Measurements from ENCODE around the gene WNT2. TPM values are rescaled to one million over a fixed set of nuclear protein-coding genes. Genes with fewer than 3 reads are reported as not detected.
A peak's percentile ranks its signal among the peaks of the same experiment; 100 is the strongest.

The WNT2 gene
- total and polyA plus RNA-seq, 10 of the 15 experiments (the other 5 are each of a cell fraction or from before 2014, with no cell fraction given) = 0.07 to 0.34 (median 0.19) TPM

GRCh38 chr7:117323305-117323850 is 520 bp upstream of the WNT2 start:
- no peaks in the 10 kb centered on the region for H3K79me2 ChIP-seq (ENCODE audit: control insufficient read depth, insufficient read depth, low read length)
- RAD21 ChIA-PET (ENCODE audit: unreplicated experiment) = interaction anchor here (1.0 to 3.4 kb wide), 7 partner anchors 11 to 111 kb away, joined by 3 to 26 read pairs (median 3); no protein-coding TSS in a partner anchor
- H3K27me3 ChIP-seq (replicated peaks in 1 of 2; ENCODE audit: control insufficient read depth in 2 of 2, insufficient read depth in 2 of 2, low read length in 1 of 2) = peaks cover 10 to 27% of the 10 kb centered on the region in 2 experiments
- peak overlapping the region; percentile 81 for H3K4me2 ChIP-seq (ENCODE audit: control insufficient read depth, insufficient read depth)
- SMC1A ChIA-PET (ENCODE audit: uncharacterized antibody, unreplicated experiment) = interaction anchor here (0.8 to 5.5 kb wide), 7 partner anchors 9 to 110 kb away, joined by 3 to 41 read pairs (median 5); no protein-coding TSS in a partner anchor
- CTCF ChIA-PET = interaction anchor here (0.6 to 1.3 kb wide), 4 partner anchors 11 to 183 kb away, joined by 3 to 7 read pairs (median 4); no protein-coding TSS in a partner anchor
- no peak for TF ChIP-seq RFX5 (IDR thresholded peaks at IDR 0.05; ENCODE audit: low read depth, low read length)
- peak; percentile 97 for TF ChIP-seq ZSCAN29 (IDR thresholded peaks at IDR 0.05)
- no TSS peak for BruUV-seq (replicated peaks)
- H3K27ac ChIP-seq (ENCODE audit: control insufficient read depth, insufficient read depth) = no peak overlapping the region
- WGBS (ENCODE audit: insufficient coverage, insufficient replicate concordance, low lambda C conversion rate, missing lambda C conversion rate) = 17% methylated on average over 25 of the region's 25 CpGs
- DNase-seq (ENCODE audit: low read depth, low spot score) (no peak), ATAC-seq (peak; percentile 59), FAIRE-seq (no peak)
- H3K9ac ChIP-seq (ENCODE audit: control insufficient read depth, insufficient read depth, low read length) = no peak overlapping the region
- POLR2A ChIA-PET = interaction anchor here (1.1 to 1.2 kb wide), 2 partner anchors 40 to 92 kb away, joined by 3 to 5 read pairs; no protein-coding TSS in a partner anchor
- intact Hi-C loops (cut with micrococcal nuclease; ENCODE audit: unreplicated experiment) (no loop called here), in situ Hi-C loops (cut with MboI) (no loop called here)
- H3K4me1 ChIP-seq (ENCODE audit: control insufficient read depth, insufficient read depth, low read length) = no peaks in the 10 kb centered on the region
- no peaks in the 10 kb centered on the region for H3K36me3 ChIP-seq (ENCODE audit: control insufficient read depth in 2 of 2, insufficient read depth in 2 of 2, low read length in 1 of 2)
- peak overlapping the region; percentile 46 for H2AFZ ChIP-seq (ENCODE audit: control insufficient read depth, low read depth, low read length)
- peak overlapping the region; percentile 49 for H3K4me3 ChIP-seq
- no peaks in the 10 kb centered on the region; the same call in 2 of the 3 replicates for H3K9me3 ChIP-seq (replicated peaks; ENCODE audit: control insufficient read depth, insufficient read depth, low read length)
- no peaks in the 10 kb centered on the region for H4K20me1 ChIP-seq (ENCODE audit: control insufficient read depth, insufficient read depth)

GRCh38 chr7:117320523-117320922 is 2.3 kb downstream of the WNT2 start:
- BruUV-seq (replicated peaks) = no TSS peak
- intact Hi-C loops (cut with micrococcal nuclease; ENCODE audit: unreplicated experiment) (no loop called here), in situ Hi-C loops (cut with MboI) (no loop called here)
- FAIRE-seq = no peak
- ChIA-PET SMC1A (ENCODE audit: uncharacterized antibody, unreplicated experiment) (interaction anchor here (0.7 to 5.5 kb wide), 12 partner anchors 9 to 107 kb away, joined by 3 to 41 read pairs (median 6); no protein-coding TSS in a partner anchor), RAD21 (ENCODE audit: unreplicated experiment) (interaction anchor here (1.0 to 2.4 kb wide), 2 partner anchors 8 to 107 kb away, joined by 4 to 7 read pairs; no protein-coding TSS in a partner anchor), CTCF (interaction anchor here (0.6 to 2.5 kb wide), 9 partner anchors 8 to 706 kb away, joined by 3 to 6 read pairs (median 3); no protein-coding TSS in a partner anchor), POLR2A (interaction anchor here (0.5 kb wide), 1 partner anchor 168 kb away, joined by 3 read pairs; no protein-coding TSS in a partner anchor)
- Histone ChIP-seq H3K27me3 (replicated peaks in 1 of 2; ENCODE audit: control insufficient read depth in 2 of 2, insufficient read depth in 2 of 2, low read length in 1 of 2) (peaks cover 10 to 27% of the 10 kb centered on the region in 2 experiments), H3K4me2 (ENCODE audit: control insufficient read depth, insufficient read depth) (no peak overlapping the region), H3K36me3 (ENCODE audit: control insufficient read depth in 2 of 2, insufficient read depth in 2 of 2, low read length in 1 of 2) (no peaks in the 10 kb centered on the region), H3K79me2 (ENCODE audit: control insufficient read depth, insufficient read depth, low read length) (no peaks in the 10 kb centered on the region), H2AFZ (ENCODE audit: control insufficient read depth, low read depth, low read length) (no peak overlapping the region), H3K4me3 (no peak overlapping the region), H3K9me3 (replicated peaks; ENCODE audit: control insufficient read depth, insufficient read depth, low read length) (no peaks in the 10 kb centered on the region; the same call in 2 of the 3 replicates), H3K9ac (ENCODE audit: control insufficient read depth, insufficient read depth, low read length) (no peak overlapping the region), H3K4me1 (ENCODE audit: control insufficient read depth, insufficient read depth, low read length) (no peaks in the 10 kb centered on the region), H3K27ac (ENCODE audit: control insufficient read depth, insufficient read depth) (no peak overlapping the region), H4K20me1 (ENCODE audit: control insufficient read depth, insufficient read depth) (no peaks in the 10 kb centered on the region)
- WGBS (ENCODE audit: insufficient coverage, insufficient replicate concordance, low lambda C conversion rate, missing lambda C conversion rate) = 74% methylated on average over 10 of the region's 10 CpGs
- DNase-seq (ENCODE audit: low read depth, low spot score) = no peak
- no peak for ATAC-seq
- TF ChIP-seq LARP7 (IDR thresholded peaks at IDR 0.05) (no peak), DPF2 (IDR thresholded peaks at IDR 0.05) (no peak), ASH2L (IDR thresholded peaks at IDR 0.05; ENCODE audit: borderline replicate concordance, low read depth) (no peak), MYB (IDR thresholded peaks at IDR 0.05; ENCODE audit: borderline replicate concordance, low read depth, low read length) (no peak), RBBP5 (conservative IDR thresholded peaks at IDR 0.05) (no peak), NFIC (IDR thresholded peaks at IDR 0.05; ENCODE audit: low read depth, low read length) (no peak), ZNF274 (IDR thresholded peaks at IDR 0.05; ENCODE audit: insufficient read depth, insufficient read length) (no peak), BCL11A (IDR thresholded peaks at IDR 0.05; ENCODE audit: low read depth, low read length) (no peak), FOXM1 (IDR thresholded peaks at IDR 0.05; ENCODE audit: low read depth, low read length) (no peak), TBL1XR1 (IDR thresholded peaks at IDR 0.05; ENCODE audit: low read depth, low read length) (no peak)
- TF ChIP-seq, protein P1, sequence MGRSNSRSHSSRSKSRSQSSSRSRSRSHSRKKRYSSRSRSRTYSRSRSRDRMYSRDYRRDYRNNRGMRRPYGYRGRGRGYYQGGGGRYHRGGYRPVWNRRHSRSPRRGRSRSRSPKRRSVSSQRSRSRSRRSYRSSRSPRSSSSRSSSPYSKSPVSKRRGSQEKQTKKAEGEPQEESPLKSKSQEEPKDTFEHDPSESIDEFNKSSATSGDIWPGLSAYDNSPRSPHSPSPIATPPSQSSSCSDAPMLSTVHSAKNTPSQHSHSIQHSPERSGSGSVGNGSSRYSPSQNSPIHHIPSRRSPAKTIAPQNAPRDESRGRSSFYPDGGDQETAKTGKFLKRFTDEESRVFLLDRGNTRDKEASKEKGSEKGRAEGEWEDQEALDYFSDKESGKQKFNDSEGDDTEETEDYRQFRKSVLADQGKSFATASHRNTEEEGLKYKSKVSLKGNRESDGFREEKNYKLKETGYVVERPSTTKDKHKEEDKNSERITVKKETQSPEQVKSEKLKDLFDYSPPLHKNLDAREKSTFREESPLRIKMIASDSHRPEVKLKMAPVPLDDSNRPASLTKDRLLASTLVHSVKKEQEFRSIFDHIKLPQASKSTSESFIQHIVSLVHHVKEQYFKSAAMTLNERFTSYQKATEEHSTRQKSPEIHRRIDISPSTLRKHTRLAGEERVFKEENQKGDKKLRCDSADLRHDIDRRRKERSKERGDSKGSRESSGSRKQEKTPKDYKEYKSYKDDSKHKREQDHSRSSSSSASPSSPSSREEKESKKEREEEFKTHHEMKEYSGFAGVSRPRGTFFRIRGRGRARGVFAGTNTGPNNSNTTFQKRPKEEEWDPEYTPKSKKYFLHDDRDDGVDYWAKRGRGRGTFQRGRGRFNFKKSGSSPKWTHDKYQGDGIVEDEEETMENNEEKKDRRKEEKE (IDR thresholded peaks at IDR 0.05) = no peak

Measured in GM12878 (cell line).